Esophagus squamous epithelium (tissue), 5 donors: Measurements from ENCODE around the gene KBTBD8. TPM values are rescaled to one million over a fixed set of nuclear protein-coding genes. Genes with fewer than 3 reads are reported as not detected.

Experiments used
- DNase-seq: peaks from one replicate; lab custom pipeline; 2025; lab: John Stamatoyannopoulos, UW
- H3K27ac ChIP-seq, 4 donors: fragments of 200-600 bp; sonication (generic); one replicate each; pipeline ENCODE4 v1.5.1; 2016 to 2019; ENCODE audit warnings: mild to moderate bottlenecking in 1 of 4
- H3K27me3 ChIP-seq, 4 donors: fragments of 200-600 bp; sonication (generic); 1 replicate in 3 of 4; 2 replicates in 1 of 4; pipeline versions ENCODE4 v1.5.1 to v1.6.0; 2017 to 2021; ENCODE audit warnings: antibody characterized with exemption in 1 of 4
- H3K36me3 ChIP-seq, 3 donors: fragments of 200-600 bp; sonication (generic); one replicate each; pipeline ENCODE4 v1.5.1; 2016 to 2019
- H3K4me1 ChIP-seq, 3 donors: fragments of 200-600 bp; sonication (generic); one replicate each; pipeline ENCODE4 v1.5.1; 2017 to 2019
- H3K4me3 ChIP-seq, 4 donors: fragments of 200-600 bp; sonication (generic); 1 replicate in 3 of 4; 2 replicates in 1 of 4; pipeline ENCODE4 v1.5.1; 2016 to 2019; ENCODE audit warnings: mild to moderate bottlenecking in 2 of 4, moderate library complexity in 1 of 4
- H3K9me3 ChIP-seq, 3 donors: fragments of 200-600 bp; sonication (generic); one replicate each; pipeline ENCODE4 v1.5.1; 2016 to 2019
- CTCF ChIP-seq, 6 experiments: fragments of 450-650 bp in 4 of 6; fragments of 200-600 bp in 2 of 6; sonication (generic) in 2 of 6; IDR thresholded peaks; one replicate each; pipeline ENCODE4 v1.5.1; 2016 to 2019; ENCODE audit warnings: antibody characterized with exemption in 6 of 6, mild to moderate bottlenecking in 4 of 6, moderate library complexity in 4 of 6
- POLR2A ChIP-seq, 4 donors: fragments of 450-650 bp; IDR thresholded peaks; one replicate each; pipeline ENCODE4 v1.6.1; 2017; ENCODE audit warnings: antibody characterized with exemption in 4 of 4, mild to moderate bottlenecking in 4 of 4, moderate library complexity in 3 of 4
- WGBS, 2 donors: methylation state at CpG; one replicate each; pipeline ENCODE4 v1.1.5; 2018; 5-methylcytosine and 5-hydroxymethylcytosine counted together
- intact Hi-C: fragments of 100-400 bp; cut with DNase I; formaldehyde crosslinking; loops from one replicate; pipeline ENCODE4 v1.15.0; 2022
- total RNA-seq, 4 donors: library from RNA; depleted of rRNA; stranded (reverse); fragments of >200 nt; gene quantifications; one replicate each; pipeline ENCODE4 v1.1.0, GENCODE V29; 2016
- donor health status: DM: yes; HTN: yes; CAD: no.

Gene KBTBD8
- total RNA-seq, 4 donors from 2014 or later = 0.95 to 2.8 (median 1.5) TPM

GRCh38 chr3:67031986-67032385 is 33.9 kb downstream of the KBTBD8 start:
- intact Hi-C loops = no loop called here
- Histone ChIP-seq H3K4me3 (no peak overlapping the region), H3K9me3 (no peaks in the 10 kb centered on the region), H3K36me3 (no peaks in the 10 kb centered on the region), H3K27ac (no peak overlapping the region), H3K27me3 (no peaks in the 10 kb centered on the region), H3K4me1 (no peaks in the 10 kb centered on the region)
- TF ChIP-seq POLR2A (IDR thresholded peaks at IDR 0.05) = no peak
- no peak for TF ChIP-seq CTCF (IDR thresholded peaks at IDR 0.05)
- 18 to 31% methylated on average over 1 of the region's 1 CpG for WGBS, 2 donors
- DNase-seq = no peak

GRCh38 chr3:67033079-67033478 is 35.0 kb downstream of the KBTBD8 start:
- no peak for DNase-seq
- 44 to 66% methylated on average over 2 of the region's 2 CpGs for WGBS, 2 donors
- TF ChIP-seq CTCF (IDR thresholded peaks at IDR 0.05) (no peak), POLR2A (IDR thresholded peaks at IDR 0.05) (no peak)
- H3K9me3 ChIP-seq = no peaks in the 10 kb centered on the region
- H3K27ac ChIP-seq = no peak overlapping the region
- H3K4me1 ChIP-seq = no peaks in the 10 kb centered on the region
- H3K4me3 ChIP-seq = no peak overlapping the region
- no peaks in the 10 kb centered on the region for H3K27me3 ChIP-seq
- no peaks in the 10 kb centered on the region for H3K36me3 ChIP-seq
- intact Hi-C loops = no loop called here

- H3K4me3 ChIP-seq = no peak overlapping the region
- no peaks in the 10 kb centered on the region for H3K36me3 ChIP-seq
- H3K27me3 ChIP-seq = no peaks in the 10 kb centered on the region
- intact Hi-C loops = no loop called here
- no peak for DNase-seq
- WGBS, 2 donors = 63% methylated on average over 3 of the region's 3 CpGs
- TF ChIP-seq POLR2A (IDR thresholded peaks at IDR 0.05) = no peak
- TF ChIP-seq CTCF (IDR thresholded peaks at IDR 0.05) = no peak
- no peaks in the 10 kb centered on the region for H3K9me3 ChIP-seq
- no peaks in the 10 kb centered on the region for H3K4me1 ChIP-seq
- H3K27ac ChIP-seq = no peak overlapping the region
Measured at GRCh38 chr3:67034371-67034770, 36.3 kb downstream of the KBTBD8 start.

- intact Hi-C loops = no loop called here
- H3K27ac ChIP-seq = no peak overlapping the region
- no peak overlapping the region for H3K4me3 ChIP-seq
- H3K36me3 ChIP-seq = no peaks in the 10 kb centered on the region
- no peaks in the 10 kb centered on the region for H3K27me3 ChIP-seq
- no peaks in the 10 kb centered on the region for H3K9me3 ChIP-seq
- no peaks in the 10 kb centered on the region for H3K4me1 ChIP-seq
- TF ChIP-seq CTCF (IDR thresholded peaks at IDR 0.05) (no peak), POLR2A (IDR thresholded peaks at IDR 0.05) (no peak)
- no peak for DNase-seq
- WGBS, 2 donors = 53 to 64% methylated on average over 4 of the region's 4 CpGs
Measured at GRCh38 chr3:67037615-67038014, 39.5 kb downstream of the KBTBD8 start.

GRCh38 chr3:67044295-67044694 is 46.2 kb downstream of the KBTBD8 start:
- WGBS, 2 donors = 18 to 45% methylated on average over 1 of the region's 1 CpG
- intact Hi-C loops = no loop called here
- Histone ChIP-seq H3K4me1 (no peaks in the 10 kb centered on the region), H3K4me3 (no peak overlapping the region), H3K9me3 (no peaks in the 10 kb centered on the region), H3K27ac (no peak overlapping the region), H3K27me3 (no peaks in the 10 kb centered on the region), H3K36me3 (no peaks in the 10 kb centered on the region)
- TF ChIP-seq CTCF (IDR thresholded peaks at IDR 0.05) = no peak
- TF ChIP-seq POLR2A (IDR thresholded peaks at IDR 0.05) = no peak
- no peak for DNase-seq
